SU-DHL-6 (cell line): ENCODE results near the gene ASPA.

Source experiments
- CTCF ChIP-seq: fragments of 200-600 bp; sonication (generic); IDR thresholded peaks from one replicate; pipeline ENCODE4 v1.5.1; 2017; ENCODE audit warnings: antibody characterized with exemption, mild to moderate bottlenecking, low read length, moderate library complexity; ENCODE audit not compliant: insufficient read depth, poor library complexity, severe bottlenecking
- EZH2phosphoT487 ChIP-seq: fragments of 200-600 bp; sonication (generic), shearing (Covaris generic); conservative IDR thresholded peaks from 2 replicates; pipeline ENCODE4 v1.6.1; 2018; ENCODE audit warnings: mild to moderate bottlenecking, antibody characterized with exemption, low read length, moderate library complexity, mixed read lengths

GRCh38 chr17:3545151-3545550, 69.4 kb downstream of the ASPA start:
- TF ChIP-seq CTCF (no peak), EZH2phosphoT487 (no peak)
